GM18858 (cell line): Measurements from ENCODE around the gene MOB3B.
"Not testable (repeated sequence)": the region's sequence is repeated elsewhere in the genome, so short reads cannot be mapped to it uniquely, and the experiment has no call there.

ENCODE experiments used
- ATAC-seq: cut with Tn5 transposase; IDR thresholded peaks from one replicate; pipeline ENCODE4 v1.9.1; 2021; ENCODE audit not compliant: unreplicated experiment

MOB3B gene

GRCh38 chr9:27519466-27520465, 9.8 kb downstream of the MOB3B start:
- ATAC-seq = no peak

GRCh38 chr9:27518809-27519208, 10.8 kb downstream of the MOB3B start:
- no peak for ATAC-seq

- no peak for ATAC-seq
These were observed 11.6 kb downstream of the MOB3B start for GRCh38 chr9:27518006-27518405.

- no peak for ATAC-seq
These were observed 15.1 kb downstream of the MOB3B start for GRCh38 chr9:27514551-27514950.

GRCh38 chr9:27511771-27512170, 17.8 kb downstream of the MOB3B start:
- no peak for ATAC-seq

- no peak for ATAC-seq
These were observed 18.8 kb downstream of the MOB3B start for GRCh38 chr9:27510780-27511179.

GRCh38 chr9:27506981-27507380, 22.6 kb downstream of the MOB3B start:
- no peak for ATAC-seq

- no peak for ATAC-seq
These were observed 23.9 kb downstream of the MOB3B start for GRCh38 chr9:27505744-27506161.

GRCh38 chr9:27504259-27504658, 25.4 kb downstream of the MOB3B start:
- ATAC-seq = no peak

- no peak for ATAC-seq
These were observed 26.0 kb downstream of the MOB3B start for GRCh38 chr9:27503623-27504022.

GRCh38 chr9:27500902-27501301, 28.7 kb downstream of the MOB3B start:
- not testable (repeated sequence) for ATAC-seq

GRCh38 chr9:27499451-27499850, 30.2 kb downstream of the MOB3B start:
- ATAC-seq = peak; percentile 73

GRCh38 chr9:27497883-27498417, 31.7 kb downstream of the MOB3B start:
- no peak for ATAC-seq

GRCh38 chr9:27496135-27496504, 33.5 kb downstream of the MOB3B start:
- ATAC-seq = no peak

- no peak for ATAC-seq
These were observed 34.0 kb downstream of the MOB3B start for GRCh38 chr9:27495480-27496134.

GRCh38 chr9:27491154-27491553, 38.5 kb downstream of the MOB3B start:
- no peak for ATAC-seq

GRCh38 chr9:27489087-27489876, 40.3 kb downstream of the MOB3B start:
- peak; percentile 80 for ATAC-seq

- ATAC-seq = no peak
These were observed 41.7 kb downstream of the MOB3B start for GRCh38 chr9:27487927-27488326.

GRCh38 chr9:27487128-27487640, 42.4 kb downstream of the MOB3B start:
- ATAC-seq = no peak

GRCh38 chr9:27485158-27485557, 44.5 kb downstream of the MOB3B start:
- ATAC-seq = peak; percentile 73

- no peak for ATAC-seq
These were observed 46.0 kb downstream of the MOB3B start for GRCh38 chr9:27483576-27483975.
